ENCODE measurements around the gene AGO4. TPM values are rescaled to one million over a fixed set of nuclear protein-coding genes. Genes with fewer than 3 reads are reported as not detected.
A peak's percentile ranks its signal among the peaks of the same experiment; 100 is the strongest.
"Not testable (repeated sequence)": the region's sequence is repeated elsewhere in the genome, so short reads cannot be mapped to it uniquely, and the experiment has no call there.

The AGO4 gene
- polyA plus RNA-seq, 3 donors = 20.0 to 46.9 (median 24.0) TPM

GRCh38 chr1:35887508-35887907 lies 79.7 kb downstream of the AGO4 start:
- intact Hi-C loops (cut with micrococcal nuclease) = loop anchor here in 1 of 2 donors (5.0 kb wide), 1 partner anchor 35 kb away; no protein-coding TSS in a partner anchor
- no peaks in the 10 kb centered on the region for H3K9me3 Mint-ChIP-seq
- no peaks in the 10 kb centered on the region for H3K27me3 ChIP-seq (ENCODE audit: control insufficient read depth in 2 of 2, insufficient read depth in 2 of 2, low read length in 2 of 2)
- H3K4me3 ChIP-seq (replicated peaks in 1 of 3; ENCODE audit: low read depth in 2 of 3, low read length in 3 of 3) = peak overlapping the region in 1 of 3 experiments; percentile 37
- H3K27me3 Mint-ChIP-seq (ENCODE audit: low read depth in 3 of 3) = peaks cover 0 to 2% (median 0%) of the 10 kb centered on the region in 3 donors
- H4K20me1 ChIP-seq (ENCODE audit: insufficient read depth, low read length) = peaks cover 38% of the 10 kb centered on the region
- H3K36me3 Mint-ChIP-seq = peaks cover 33 to 39% of the 10 kb centered on the region in 2 donors
- TF ChIP-seq CTCF (IDR thresholded peaks at IDR 0.05) = no peak
- H2AFZ ChIP-seq (ENCODE audit: insufficient read depth, low read depth, low read length, poor library complexity, severe bottlenecking) = no peak overlapping the region
- H3K4me1 ChIP-seq (ENCODE audit: control insufficient read depth in 1 of 2, insufficient read depth in 2 of 2, low read length in 2 of 2) = peaks cover 63 to 64% of the 10 kb centered on the region in 2 donors
- H3K4me1 Mint-ChIP-seq = peaks cover 59% of the 10 kb centered on the region
- DNase-seq = no peak
- H3K4me3 Mint-ChIP-seq = peak overlapping the region; percentile 42 to 72
- H3K36me3 ChIP-seq (replicated peaks in 1 of 2; ENCODE audit: control insufficient read depth in 1 of 2, insufficient read depth in 2 of 2, low read length in 2 of 2) = peaks cover 31 to 34% of the 10 kb centered on the region in 2 donors
- peaks cover 87% of the 10 kb centered on the region for H3K79me2 ChIP-seq (ENCODE audit: insufficient read depth, low read length)
- WGBS (ENCODE audit: insufficient coverage) = 50% methylated on average over 2 of the region's 2 CpGs
- H3K27ac Mint-ChIP-seq = peak overlapping the region; percentile 51 to 90 (median 83)
- no peaks in the 10 kb centered on the region for H3K9me3 ChIP-seq (replicated peaks in 1 of 2; ENCODE audit: control insufficient read depth in 1 of 2, insufficient read depth in 1 of 2, low read length in 2 of 2)
- peak overlapping the region; percentile 19 for H3K9ac ChIP-seq (ENCODE audit: insufficient read depth, low read length, poor library complexity, severe bottlenecking)
- H3K27ac ChIP-seq (ENCODE audit: low read depth in 1 of 2, low read length in 2 of 2) = peak overlapping the region in 1 of 2 donors; percentile 54
- H3K4me2 ChIP-seq (replicated peaks; ENCODE audit: extremely low read depth, low read length, poor library complexity, severe bottlenecking) = peak overlapping the region; percentile 45

- Histone ChIP-seq H3K9ac (ENCODE audit: insufficient read depth, low read length, poor library complexity, severe bottlenecking) (no peak overlapping the region), H3K27me3 (ENCODE audit: control insufficient read depth in 2 of 2, insufficient read depth in 2 of 2, low read length in 2 of 2) (no peaks in the 10 kb centered on the region), H3K4me1 (ENCODE audit: control insufficient read depth in 1 of 2, insufficient read depth in 2 of 2, low read length in 2 of 2) (peaks cover 60 to 62% of the 10 kb centered on the region in 2 donors), H3K27ac (ENCODE audit: low read depth in 1 of 2, low read length in 2 of 2) (peak overlapping the region; percentile 10 to 31), H2AFZ (ENCODE audit: insufficient read depth, low read depth, low read length, poor library complexity, severe bottlenecking) (no peak overlapping the region), H3K4me3 (replicated peaks in 1 of 3; ENCODE audit: low read depth in 2 of 3, low read length in 3 of 3) (no peak overlapping the region), H3K9me3 (replicated peaks in 1 of 2; ENCODE audit: control insufficient read depth in 1 of 2, insufficient read depth in 1 of 2, low read length in 2 of 2) (no peaks in the 10 kb centered on the region), H3K79me2 (ENCODE audit: insufficient read depth, low read length) (peaks cover 86% of the 10 kb centered on the region), H3K4me2 (replicated peaks; ENCODE audit: extremely low read depth, low read length, poor library complexity, severe bottlenecking) (no peak overlapping the region), H4K20me1 (ENCODE audit: insufficient read depth, low read length) (peaks cover 38% of the 10 kb centered on the region), H3K36me3 (replicated peaks in 1 of 2; ENCODE audit: control insufficient read depth in 1 of 2, insufficient read depth in 2 of 2, low read length in 2 of 2) (peaks cover 39 to 42% of the 10 kb centered on the region in 2 donors)
- no peak for TF ChIP-seq CTCF (IDR thresholded peaks at IDR 0.05)
- no peak for DNase-seq
- intact Hi-C loops (cut with micrococcal nuclease) = loop anchor here in 1 of 2 donors (5.0 kb wide), 1 partner anchor 34 kb away; no protein-coding TSS in a partner anchor
- Mint-ChIP-seq H3K9me3 (no peaks in the 10 kb centered on the region), H3K4me3 (no peak overlapping the region), H3K4me1 (peaks cover 59% of the 10 kb centered on the region), H3K27ac (peak overlapping the region; percentile 27 to 78 (median 61)), H3K36me3 (peaks cover 41 to 46% of the 10 kb centered on the region in 2 donors), H3K27me3 (ENCODE audit: low read depth in 3 of 3) (peaks cover 0 to 2% (median 0%) of the 10 kb centered on the region in 3 donors)
- WGBS (ENCODE audit: insufficient coverage) = 90% methylated on average over 7 of the region's 11 CpGs
Observed at GRCh38 chr1:35888255-35888654, 80.4 kb downstream of the AGO4 start.

- H3K4me2 ChIP-seq (replicated peaks; ENCODE audit: extremely low read depth, low read length, poor library complexity, severe bottlenecking); H3K27me3 ChIP-seq (ENCODE audit: control insufficient read depth in 2 of 2, insufficient read depth in 2 of 2, low read length in 2 of 2); H3K27me3 Mint-ChIP-seq (ENCODE audit: low read depth in 3 of 3); H2AFZ ChIP-seq (ENCODE audit: insufficient read depth, low read depth, low read length, poor library complexity, severe bottlenecking); H3K9me3 ChIP-seq (replicated peaks in 1 of 2; ENCODE audit: control insufficient read depth in 1 of 2, insufficient read depth in 1 of 2, low read length in 2 of 2); H3K4me3 Mint-ChIP-seq; H3K9ac ChIP-seq (ENCODE audit: insufficient read depth, low read length, poor library complexity, severe bottlenecking); H3K9me3 Mint-ChIP-seq; H3K4me3 ChIP-seq (replicated peaks in 1 of 3; ENCODE audit: low read depth in 2 of 3, low read length in 3 of 3): not testable (repeated sequence)
- 0% methylated on average over 1 of the region's 3 CpGs for WGBS (ENCODE audit: insufficient coverage)
- H3K79me2 ChIP-seq (ENCODE audit: insufficient read depth, low read length) = peaks cover 81% of the 10 kb centered on the region
- H3K4me1 ChIP-seq (ENCODE audit: control insufficient read depth in 1 of 2, insufficient read depth in 2 of 2, low read length in 2 of 2) = peaks cover 61 to 64% of the 10 kb centered on the region in 2 donors
- H3K36me3 ChIP-seq (replicated peaks in 1 of 2; ENCODE audit: control insufficient read depth in 1 of 2, insufficient read depth in 2 of 2, low read length in 2 of 2) = peaks cover 44 to 47% of the 10 kb centered on the region in 2 donors
- peaks cover 46 to 53% of the 10 kb centered on the region in 2 donors for H3K36me3 Mint-ChIP-seq
- DNase-seq = peak in 1 of 3 donors; percentile 23
- peaks cover 65% of the 10 kb centered on the region for H3K4me1 Mint-ChIP-seq
- peaks cover 38% of the 10 kb centered on the region for H4K20me1 ChIP-seq (ENCODE audit: insufficient read depth, low read length)
- intact Hi-C loops (cut with micrococcal nuclease) = loop anchor here in 1 of 2 donors (5.0 kb wide), 1 partner anchor 33 kb away; no protein-coding TSS in a partner anchor
- H3K27ac Mint-ChIP-seq = peak overlapping the region; percentile 30 to 84 (median 71)
- H3K27ac ChIP-seq (ENCODE audit: low read depth in 1 of 2, low read length in 2 of 2) = peak overlapping the region; percentile 17 to 22
Observed at GRCh38 chr1:35888981-35889380, 81.2 kb downstream of the AGO4 start.

Measured in CD14-positive monocyte (primary cell).